ENCODE data around the gene GAL3ST1.
"Not testable (repeated sequence)": the region's sequence is repeated elsewhere in the genome, so short reads cannot be mapped to it uniquely, and the experiment has no call there.

DNA sequence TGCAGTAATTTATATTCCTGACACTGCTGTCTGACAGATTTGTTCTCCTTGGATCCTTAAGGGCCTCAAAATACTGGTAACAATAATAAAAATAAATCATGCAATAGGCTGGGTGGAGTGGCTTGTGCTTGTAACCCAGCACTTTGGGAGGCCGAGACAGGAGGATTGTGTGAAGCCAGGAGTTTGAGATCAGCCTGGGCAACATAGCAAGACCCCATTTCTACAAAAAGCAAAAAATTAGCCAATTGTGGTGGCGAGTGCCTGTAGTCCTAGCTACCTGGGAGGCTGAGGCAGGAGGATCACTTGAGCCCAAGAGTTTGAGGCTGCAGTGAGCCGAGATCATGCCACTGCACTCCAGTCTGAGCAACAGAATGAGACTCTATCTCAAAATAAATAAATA is 22.7 kb downstream of the GAL3ST1 start:
- not testable (repeated sequence) for TF ChIP-seq POLR2A (IDR thresholded peaks at IDR 0.05)
- TF ChIP-seq, protein P1, sequence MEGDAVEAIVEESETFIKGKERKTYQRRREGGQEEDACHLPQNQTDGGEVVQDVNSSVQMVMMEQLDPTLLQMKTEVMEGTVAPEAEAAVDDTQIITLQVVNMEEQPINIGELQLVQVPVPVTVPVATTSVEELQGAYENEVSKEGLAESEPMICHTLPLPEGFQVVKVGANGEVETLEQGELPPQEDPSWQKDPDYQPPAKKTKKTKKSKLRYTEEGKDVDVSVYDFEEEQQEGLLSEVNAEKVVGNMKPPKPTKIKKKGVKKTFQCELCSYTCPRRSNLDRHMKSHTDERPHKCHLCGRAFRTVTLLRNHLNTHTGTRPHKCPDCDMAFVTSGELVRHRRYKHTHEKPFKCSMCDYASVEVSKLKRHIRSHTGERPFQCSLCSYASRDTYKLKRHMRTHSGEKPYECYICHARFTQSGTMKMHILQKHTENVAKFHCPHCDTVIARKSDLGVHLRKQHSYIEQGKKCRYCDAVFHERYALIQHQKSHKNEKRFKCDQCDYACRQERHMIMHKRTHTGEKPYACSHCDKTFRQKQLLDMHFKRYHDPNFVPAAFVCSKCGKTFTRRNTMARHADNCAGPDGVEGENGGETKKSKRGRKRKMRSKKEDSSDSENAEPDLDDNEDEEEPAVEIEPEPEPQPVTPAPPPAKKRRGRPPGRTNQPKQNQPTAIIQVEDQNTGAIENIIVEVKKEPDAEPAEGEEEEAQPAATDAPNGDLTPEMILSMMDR (IDR thresholded peaks at IDR 0.05): not testable (repeated sequence)

Data from esophagus squamous epithelium (tissue), 4 donors.